K562 (cell line): ENCODE data around the gene RBKS. TPM values are rescaled to one million over a fixed set of nuclear protein-coding genes. Genes with fewer than 3 reads are reported as not detected.

Experiments
- ATAC-seq: fragments of 200-7000 bp; cut with Tn5 transposase; 3 replicates; pipeline ENCODE4 v1.9.1; 2020; ENCODE audit warnings: moderate library complexity
- BruUV-seq: library from RNA; stranded (reverse); fragments of 400-500 nt; replicated peaks from 2 replicates; lab custom pipeline; 2021; lab: Mats Ljungman, UMichigan
- CTCF ChIA-PET: fragments of 300-600 bp; formaldehyde crosslinking; extraction: SDS; loops from one replicate; lab custom pipeline; 2021; ENCODE audit warnings: low intra/inter-chr PET ratio; lab: Yijun Ruan, JAX
- POLR2A ChIA-PET: fragments of 300-600, 350-650 bp; sonication (Branson Sonifier 250); formaldehyde crosslinking; extraction: SDS; loops from one replicate; lab custom pipeline; 2021; ENCODE audit warnings: antibody characterized with exemption, inconsistent platforms; lab: Yijun Ruan, JAX
- DNase-seq, 4 experiments: peaks; one replicate each; pipeline versions ENCODE4 v3.0.0 to v3.0.0-alpha.2; 2011 to 2018; ENCODE audit warnings: low spot score in 3 of 4, mixed read lengths in 3 of 4; ENCODE audit errors: extremely low read depth in 1 of 4
- FAIRE-seq: peaks from 2 replicates; lab custom pipeline; 2011; peaks lifted over from hg19 to GRCh38; lab: Jason Lieb, UNC
- H2AFZ ChIP-seq: 2 replicates; pipeline ENCODE4 v1.6.0; 2011; ENCODE audit warnings: low read depth, low read length, control low read depth, inconsistent platforms
- H3K27ac ChIP-seq: fragments of 200-600 bp; 3 replicates; pipeline ENCODE4 v1.8.0; 2011; ENCODE audit warnings: low read depth, mild to moderate bottlenecking, control low read depth, inconsistent platforms, low read length, moderate library complexity, mixed read lengths; ENCODE audit errors: extremely low read depth
- H3K27me3 ChIP-seq, 2 experiments: fragments of 300-600 bp in 1 of 2; 2 replicates in 1 of 2; 3 replicates in 1 of 2; pipeline versions ENCODE4 v1.6.0 to v1.8.0; 2011; ENCODE audit warnings: inconsistent platforms in 2 of 2, low read length in 2 of 2, mild to moderate bottlenecking in 1 of 2, mixed read lengths in 1 of 2, moderate library complexity in 1 of 2; ENCODE audit not compliant: control insufficient read depth in 2 of 2, insufficient read depth in 2 of 2
- H3K36me3 ChIP-seq: fragments of 300-600 bp; 3 replicates; pipeline ENCODE4 v1.8.0; 2011; ENCODE audit warnings: mild to moderate bottlenecking, low read length, inconsistent platforms; ENCODE audit not compliant: control insufficient read depth, insufficient read depth
- H3K4me1 ChIP-seq, 2 experiments: fragments of 200-600 bp in 1 of 2; replicated peaks in 1 of 2; 2 replicates in 1 of 2; 3 replicates in 1 of 2; pipeline versions ENCODE4 v1.5.1 to v1.8.0; 2011; ENCODE audit warnings: inconsistent platforms in 2 of 2, low read length in 2 of 2, mild to moderate bottlenecking in 1 of 2, mixed read lengths in 1 of 2, moderate library complexity in 1 of 2; ENCODE audit not compliant: control insufficient read depth in 2 of 2, insufficient read depth in 2 of 2
- H3K4me2 ChIP-seq: 2 replicates; pipeline ENCODE4 v1.6.1; 2011; ENCODE audit warnings: low read length, control low read depth, inconsistent platforms, mixed read lengths; ENCODE audit not compliant: insufficient read depth
- H3K4me3 ChIP-seq: fragments of 200-600 bp; sonication (generic), shearing (Covaris generic); 2 replicates; pipeline ENCODE4 v1.5.1; 2016; ENCODE audit warnings: control low read depth, inconsistent platforms
- H3K79me2 ChIP-seq: fragments of 200-600 bp; 3 replicates; pipeline ENCODE4 v1.8.0; 2011; ENCODE audit warnings: low read length, inconsistent platforms; ENCODE audit not compliant: control insufficient read depth, insufficient read depth
- H3K9ac ChIP-seq, 2 experiments: 2 replicates each; pipeline versions ENCODE4 v1.6.0 to v1.6.1; 2011; ENCODE audit warnings: low read depth in 2 of 2, low read length in 2 of 2, control low read depth in 1 of 2, inconsistent platforms in 1 of 2, mild to moderate bottlenecking in 1 of 2, mixed read lengths in 1 of 2; ENCODE audit not compliant: insufficient read depth in 1 of 2
- H3K9me1 ChIP-seq: one replicate; pipeline ENCODE4 v1.6.0; 2011; ENCODE audit warnings: inconsistent platforms, mild to moderate bottlenecking, low read length, moderate library complexity; ENCODE audit not compliant: control insufficient read depth, insufficient read depth
- H3K9me3 ChIP-seq: replicated peaks from 2 replicates; pipeline ENCODE4 v1.5.1; 2011; ENCODE audit warnings: low read depth, low read length, inconsistent platforms; ENCODE audit not compliant: control insufficient read depth, insufficient read depth
- H4K20me1 ChIP-seq: replicated peaks from 2 replicates; pipeline ENCODE4 v1.6.1; 2011; ENCODE audit warnings: low read length, inconsistent platforms, mixed read lengths; ENCODE audit not compliant: control insufficient read depth, insufficient read depth
- CAMTA2 ChIP-seq: fragments of 250-450 bp; sonication (Bioruptor Pico); conservative IDR thresholded peaks from 2 replicates; pipeline ENCODE4 v1.5.1; 2022
- EP400 ChIP-seq: fragments of 450-650 bp; IDR thresholded peaks from 2 replicates; pipeline ENCODE4 v1.6.1; 2017; ENCODE audit warnings: antibody characterized with exemption, mild to moderate bottlenecking, moderate library complexity
- ESRRA ChIP-seq: fragments of 450-650 bp; IDR thresholded peaks from 2 replicates; pipeline ENCODE4 v1.6.1; 2014; ENCODE audit warnings: low read depth, mild to moderate bottlenecking, moderate library complexity, borderline replicate concordance
- ETV1 ChIP-seq: fragments of 450-650 bp; conservative IDR thresholded peaks from 2 replicates; pipeline ENCODE4 v1.6.1; 2016; ENCODE audit warnings: missing genetic modification characterization, control low read depth, low read depth, missing compliant biosample characterization
- HEY1 ChIP-seq: fragments of 250-450 bp; sonication (Bioruptor Pico); IDR thresholded peaks from 2 replicates; pipeline ENCODE4 v1.5.0; 2020; ENCODE audit warnings: mild to moderate bottlenecking, moderate library complexity, borderline replicate concordance
- ILK ChIP-seq: fragments of 450-650 bp; IDR thresholded peaks from 2 replicates; pipeline ENCODE4 v1.6.1; 2016; ENCODE audit warnings: missing genetic modification characterization, low read depth, mild to moderate bottlenecking, missing compliant biosample characterization, moderate library complexity, borderline replicate concordance
- PHF20 ChIP-seq: fragments of 450-650 bp; IDR thresholded peaks from 2 replicates; pipeline ENCODE4 v1.6.1; 2018; ENCODE audit not compliant: partially characterized antibody
- PML ChIP-seq: IDR thresholded peaks from 2 replicates; pipeline ENCODE4 v1.6.1; 2012; ENCODE audit warnings: low read length, inconsistent platforms
- RBM22 ChIP-seq: fragments of 200-400 bp; formaldehyde crosslinking; IDR thresholded peaks from 2 replicates; pipeline ENCODE4 v1.6.1; 2018; ENCODE audit warnings: low read length, low read depth; ENCODE audit not compliant: poor library complexity, severe bottlenecking
- SIX5 ChIP-seq, 2 experiments: IDR thresholded peaks; 2 replicates each; pipeline ENCODE4 v1.6.1; 2011; ENCODE audit warnings: low read length in 2 of 2, borderline replicate concordance in 1 of 2, low read depth in 1 of 2, mild to moderate bottlenecking in 1 of 2, moderate library complexity in 1 of 2; ENCODE audit not compliant: insufficient read depth in 1 of 2
- TSC22D4 ChIP-seq: fragments of 450-650 bp; IDR thresholded peaks from 2 replicates; pipeline ENCODE4 v1.6.1; 2016; ENCODE audit warnings: missing genetic modification characterization, missing biosample characterization, control low read depth
- U2AF1 ChIP-seq: fragments of 200-400 bp; formaldehyde crosslinking; optimal IDR thresholded peaks from 2 replicates; pipeline ENCODE3; 2017; ENCODE audit warnings: mild to moderate bottlenecking, low read depth, low read length, moderate library complexity
- WHSC1 ChIP-seq: IDR thresholded peaks from one replicate; pipeline ENCODE4 v1.6.1; 2012; ENCODE audit warnings: low read length, control low read depth, inconsistent platforms
- ZBED1 ChIP-seq: IDR thresholded peaks from 2 replicates; pipeline ENCODE4 v1.6.1; 2014
- ZNF316 ChIP-seq: fragments of 450-650 bp; IDR thresholded peaks from 2 replicates; pipeline ENCODE4 v1.6.1; 2016
- ZNF431 ChIP-seq: sonication (generic); formaldehyde crosslinking; IDR thresholded peaks from 2 replicates; pipeline ENCODE4 v1.8.0; 2022; ENCODE audit warnings: mild to moderate bottlenecking, missing genetic modification reagents
- ZNF668 ChIP-seq: fragments of 250-450 bp; sonication (Bioruptor Pico); IDR thresholded peaks from 2 replicates; pipeline ENCODE4 v1.8.0; 2022; ENCODE audit warnings: mild to moderate bottlenecking, inconsistent platforms
- ZNF830 ChIP-seq: fragments of 250-450 bp; sonication (Bioruptor Pico); IDR thresholded peaks from 2 replicates; pipeline ENCODE4 v1.5.0; 2021; ENCODE audit warnings: mild to moderate bottlenecking
- WGBS: fragments of 100-300 bp; shearing (Covaris generic); methylation state at CpG from one replicate; pipeline ENCODE4 v1.1.6; 2016; ENCODE audit warnings: low coverage, mixed read lengths; ENCODE audit not compliant: insufficient coverage; ENCODE audit errors: missing lambda C conversion rate; 5-methylcytosine and 5-hydroxymethylcytosine counted together
- in situ Hi-C: fragments of 300-500 bp; cut with MboI; formaldehyde crosslinking; loops from 4 replicates; pipeline ENCODE4 v1.15.0; 2018; ENCODE audit warnings: inconsistent platforms, mixed read lengths
- intact Hi-C: fragments of 100-400 bp; cut with micrococcal nuclease; formaldehyde crosslinking; loops from 2 replicates; pipeline ENCODE4 v1.14.2; 2022
- polyA plus RNA-seq, 8 experiments: library from polyadenylated mRNA; depleted of rRNA in 4 of 8; stranded (reverse) in 5 of 8; unstranded in 3 of 8; fragments of >200 nt; fragmentation: Nextera tagmentation in 2 of 8; fragmentation: Illumina TruSeq in 1 of 8; extraction: Ambion mirVana in 2 of 8; extraction: Trizol in 1 of 8; gene quantifications; 2 replicates each; pipeline versions ENCODE4 v1.2.1 to v1.2.3, GENCODE V29; 2011 to 2014; ENCODE audit warnings: inconsistent platforms in 1 of 8, missing spikeins in 1 of 8
- total RNA-seq, 7 experiments: library from RNA; depleted of rRNA in 6 of 7; stranded (reverse); fragments of >200 nt in 6 of 7; fragmentation: Illumina TruSeq in 2 of 7; extraction: Trizol in 2 of 7; gene quantifications; 2 replicates each; pipeline versions ENCODE4 v1.2.1 to v1.2.3, GENCODE V29; 2011 to 2021; ENCODE audit warnings: low replicate concordance in 1 of 7
- TF ChIP-seq, protein P1 (sequence below): fragments of 450-650 bp; IDR thresholded peaks from 2 replicates; pipeline ENCODE4 v1.6.1; 2017; ENCODE audit warnings: antibody characterized with exemption

RBKS gene
- total and polyA plus RNA-seq, 9 of the 15 experiments (the other 6 are each of a cell fraction or from before 2014, with no cell fraction given), result 0.06 to 0.39 (median 0.19) TPM

DNA sequence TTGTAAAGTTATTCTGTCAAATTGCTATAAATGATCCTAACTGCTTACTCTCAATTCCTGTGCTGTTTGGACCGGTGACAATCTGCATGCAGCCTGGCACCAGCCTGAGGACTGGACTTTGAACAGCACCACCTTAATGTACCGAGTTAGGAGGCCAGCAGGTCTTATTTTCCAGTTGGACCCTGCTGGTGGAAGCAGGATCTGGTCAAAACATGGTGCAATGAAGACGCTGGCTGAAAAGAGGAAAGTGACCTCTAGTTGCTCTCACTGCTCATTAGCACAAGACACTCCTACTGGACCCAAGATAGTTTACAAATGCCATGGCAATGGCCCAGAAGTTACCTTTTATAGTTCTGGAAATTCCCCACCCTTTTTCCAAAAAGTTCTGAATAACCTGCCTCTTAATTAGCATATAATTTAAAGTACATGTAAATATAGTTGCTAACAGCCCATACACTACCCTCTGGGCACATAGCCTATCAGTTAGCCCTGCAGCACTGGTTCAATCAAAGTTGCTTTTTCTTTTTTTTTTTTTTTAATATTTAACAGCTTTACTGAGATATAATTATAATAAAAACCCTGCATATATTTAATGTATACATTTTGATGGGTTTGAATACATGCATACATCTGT, 35.8 kb downstream of the RBKS start:
- intact Hi-C loops, result no loop called here
- no peak overlapping the region for H3K27ac ChIP-seq
- CTCF ChIA-PET, result no interaction called here
- no peaks in the 10 kb centered on the region for H3K9me3 ChIP-seq
- no TSS peak for BruUV-seq
- WGBS, result 0% methylated on average over 3 of the region's 3 CpGs
- no peak overlapping the region for H2AFZ ChIP-seq
- no peak for FAIRE-seq
- POLR2A ChIA-PET, result interaction anchor here (1.1 to 1.8 kb wide), 2 partner anchors 9 to 11 kb away, joined by 3 to 6 read pairs; no protein-coding TSS in a partner anchor
- no peak overlapping the region for H3K9ac ChIP-seq
- TF ChIP-seq ZNF668 (CRISPR knock-in tag), result no peak
- no peak for TF ChIP-seq ZNF830 (CRISPR knock-in tag)
- TF ChIP-seq SIX5 (IDR thresholded peaks at IDR 0.05; ENCODE audit: borderline replicate concordance in 1 of 2, insufficient read depth in 1 of 2, low read depth in 1 of 2, low read length in 2 of 2), result no peak
- TF ChIP-seq, protein P1, sequence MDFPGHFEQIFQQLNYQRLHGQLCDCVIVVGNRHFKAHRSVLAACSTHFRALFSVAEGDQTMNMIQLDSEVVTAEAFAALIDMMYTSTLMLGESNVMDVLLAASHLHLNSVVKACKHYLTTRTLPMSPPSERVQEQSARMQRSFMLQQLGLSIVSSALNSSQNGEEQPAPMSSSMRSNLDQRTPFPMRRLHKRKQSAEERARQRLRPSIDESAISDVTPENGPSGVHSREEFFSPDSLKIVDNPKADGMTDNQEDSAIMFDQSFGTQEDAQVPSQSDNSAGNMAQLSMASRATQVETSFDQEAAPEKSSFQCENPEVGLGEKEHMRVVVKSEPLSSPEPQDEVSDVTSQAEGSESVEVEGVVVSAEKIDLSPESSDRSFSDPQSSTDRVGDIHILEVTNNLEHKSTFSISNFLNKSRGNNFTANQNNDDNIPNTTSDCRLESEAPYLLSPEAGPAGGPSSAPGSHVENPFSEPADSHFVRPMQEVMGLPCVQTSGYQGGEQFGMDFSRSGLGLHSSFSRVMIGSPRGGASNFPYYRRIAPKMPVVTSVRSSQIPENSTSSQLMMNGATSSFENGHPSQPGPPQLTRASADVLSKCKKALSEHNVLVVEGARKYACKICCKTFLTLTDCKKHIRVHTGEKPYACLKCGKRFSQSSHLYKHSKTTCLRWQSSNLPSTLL, result no peak
- TF ChIP-seq RBM22, result no peak
- TF ChIP-seq PHF20, result no peak
- no peak for TF ChIP-seq ZBED1
- TF ChIP-seq CAMTA2 (CRISPR knock-in tag), result no peak
- no peak for TF ChIP-seq ILK (tag)
- TF ChIP-seq ZNF431 (CRISPR knock-in tag), result no peak
- TF ChIP-seq TSC22D4 (tag), result no peak
- no peak for TF ChIP-seq PML
- TF ChIP-seq ZNF316, result no peak
- no peak for TF ChIP-seq ETV1 (tag)
- no peak for TF ChIP-seq HEY1
- no peak for TF ChIP-seq U2AF1
- no peak for TF ChIP-seq ESRRA
- no peak for TF ChIP-seq EP400
- no peak for TF ChIP-seq WHSC1
- TF ChIP-seq, all 486 proteins: peak for 0
- Histone ChIP-seq H3K79me2 (no peaks in the 10 kb centered on the region), H3K4me1 (no peaks in the 10 kb centered on the region), H3K36me3 (no peaks in the 10 kb centered on the region), H3K9me1 (no peaks in the 10 kb centered on the region), H3K4me3 (no peak overlapping the region), H3K4me2 (no peak overlapping the region), H4K20me1 (no peaks in the 10 kb centered on the region), H3K27me3 (no peaks in the 10 kb centered on the region; a peak in 1 of 5 replicates)
- no peak for ATAC-seq
- no peak for DNase-seq
- in situ Hi-C loops, result no loop called here
